ENCODE data around the gene HIPK4. TPM values are rescaled to one million over a fixed set of nuclear protein-coding genes. Genes with fewer than 3 reads are reported as not detected.

Gene HIPK4
- total RNA-seq, 1 experiment from 2014 or later: 0.74 TPM

DNA sequence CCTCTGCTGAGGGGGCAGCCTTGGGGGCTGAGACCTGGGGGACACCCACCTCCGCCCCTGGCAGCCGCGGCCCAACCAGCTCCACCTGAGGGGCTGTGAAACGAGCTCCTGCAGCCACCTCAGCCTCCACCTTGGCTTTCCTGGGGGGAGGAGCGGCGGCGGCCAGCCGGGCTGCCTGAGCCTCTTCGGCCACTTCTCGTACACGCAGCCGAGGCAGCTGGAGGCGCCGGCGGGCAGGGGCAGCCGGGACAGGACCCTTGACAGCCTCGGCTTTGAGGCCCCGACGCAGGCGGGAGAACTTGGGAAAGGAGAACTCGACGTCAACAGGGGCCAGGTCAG, 7.6 kb upstream of the HIPK4 start:
- ATAC-seq: no peak
- Histone ChIP-seq H3K4me1 (ENCODE audit: control insufficient read depth in 1 of 2, insufficient read depth in 2 of 2, low read length in 2 of 2) (peaks cover 9 to 28% of the 10 kb centered on the region in 2 experiments), H3K9me3 (ENCODE audit: control insufficient read depth in 1 of 2, insufficient read depth in 1 of 2, low read depth in 1 of 2, low read length in 2 of 2) (no peaks in the 10 kb centered on the region), H3K36me3 (ENCODE audit: control insufficient read depth in 1 of 2, insufficient read depth in 2 of 2, low read length in 2 of 2) (no peaks in the 10 kb centered on the region), H3K4me2 (ENCODE audit: low read length) (no peak overlapping the region), H2AFZ (ENCODE audit: low read depth, low read length, poor library complexity, severe bottlenecking) (no peak overlapping the region), H3K9me2 (ENCODE audit: insufficient read depth) (no peaks in the 10 kb centered on the region), H3K9ac (ENCODE audit: low read length) (no peak overlapping the region), H3K79me2 (ENCODE audit: insufficient read depth, low read length) (no peaks in the 10 kb centered on the region), H4K20me1 (ENCODE audit: insufficient read depth) (no peaks in the 10 kb centered on the region), H3K4me3 (replicated peaks in 1 of 2; ENCODE audit: low read depth in 1 of 2, low read length in 2 of 2) (no peak overlapping the region), H3K27ac (ENCODE audit: low read depth, low read length) (no peak overlapping the region), H3K27me3 (ENCODE audit: insufficient read depth, low read length) (no peaks in the 10 kb centered on the region)
- ChIA-PET POLR2A (no interaction called here), CTCF (no interaction called here), RAD21 (ENCODE audit: low non-redundant PET in 1 of 2, low total read pairs in 2 of 2, uncharacterized antibody in 2 of 2, unreplicated experiment in 2 of 2) (no interaction called here)
- BruUV-seq (replicated peaks): no TSS peak
- no peak for DNase-seq (ENCODE audit: low read depth, low spot score)
- intact Hi-C loops (cut with micrococcal nuclease): no loop called here
- TF ChIP-seq EGR1 (IDR thresholded peaks at IDR 0.05; ENCODE audit: low read depth) (no peak), MAX (IDR thresholded peaks at IDR 0.05) (no peak), TCF7L2 (IDR thresholded peaks at IDR 0.05; ENCODE audit: borderline replicate concordance, extremely low read depth, insufficient read depth, insufficient read length) (no peak), EZH2phosphoT487 (IDR thresholded peaks at IDR 0.05; ENCODE audit: borderline replicate concordance) (no peak), JUND (IDR thresholded peaks at IDR 0.05) (no peak), POLR2AphosphoS5 (IDR thresholded peaks at IDR 0.05; ENCODE audit: low read depth, low read length) (no peak), EZH2 (IDR thresholded peaks at IDR 0.05) (no peak), FOSL1 (IDR thresholded peaks at IDR 0.05; ENCODE audit: low read depth) (no peak), SRF (IDR thresholded peaks at IDR 0.05; ENCODE audit: low read depth) (no peak), ZFX (IDR thresholded peaks at IDR 0.05) (no peak), YY1 (IDR thresholded peaks at IDR 0.05; ENCODE audit: extremely low read depth, insufficient replicate concordance, low read depth, low read length) (no peak), RAD21 (IDR thresholded peaks at IDR 0.05; ENCODE audit: low read depth) (no peak), CBX3 (IDR thresholded peaks at IDR 0.05; ENCODE audit: low read depth) (no peak), CEBPB (IDR thresholded peaks at IDR 0.05; ENCODE audit: low read depth) (no peak), ELF1 (IDR thresholded peaks at IDR 0.05; ENCODE audit: borderline replicate concordance, low read depth) (no peak)
- TF ChIP-seq, protein P1, sequence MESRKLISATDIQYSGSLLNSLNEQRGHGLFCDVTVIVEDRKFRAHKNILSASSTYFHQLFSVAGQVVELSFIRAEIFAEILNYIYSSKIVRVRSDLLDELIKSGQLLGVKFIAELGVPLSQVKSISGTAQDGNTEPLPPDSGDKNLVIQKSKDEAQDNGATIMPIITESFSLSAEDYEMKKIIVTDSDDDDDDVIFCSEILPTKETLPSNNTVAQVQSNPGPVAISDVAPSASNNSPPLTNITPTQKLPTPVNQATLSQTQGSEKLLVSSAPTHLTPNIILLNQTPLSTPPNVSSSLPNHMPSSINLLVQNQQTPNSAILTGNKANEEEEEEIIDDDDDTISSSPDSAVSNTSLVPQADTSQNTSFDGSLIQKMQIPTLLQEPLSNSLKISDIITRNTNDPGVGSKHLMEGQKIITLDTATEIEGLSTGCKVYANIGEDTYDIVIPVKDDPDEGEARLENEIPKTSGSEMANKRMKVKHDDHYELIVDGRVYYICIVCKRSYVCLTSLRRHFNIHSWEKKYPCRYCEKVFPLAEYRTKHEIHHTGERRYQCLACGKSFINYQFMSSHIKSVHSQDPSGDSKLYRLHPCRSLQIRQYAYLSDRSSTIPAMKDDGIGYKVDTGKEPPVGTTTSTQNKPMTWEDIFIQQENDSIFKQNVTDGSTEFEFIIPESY (IDR thresholded peaks at IDR 0.05; ENCODE audit: extremely low read depth, insufficient replicate concordance, low read length): no peak
- TF ChIP-seq, protein P2, sequence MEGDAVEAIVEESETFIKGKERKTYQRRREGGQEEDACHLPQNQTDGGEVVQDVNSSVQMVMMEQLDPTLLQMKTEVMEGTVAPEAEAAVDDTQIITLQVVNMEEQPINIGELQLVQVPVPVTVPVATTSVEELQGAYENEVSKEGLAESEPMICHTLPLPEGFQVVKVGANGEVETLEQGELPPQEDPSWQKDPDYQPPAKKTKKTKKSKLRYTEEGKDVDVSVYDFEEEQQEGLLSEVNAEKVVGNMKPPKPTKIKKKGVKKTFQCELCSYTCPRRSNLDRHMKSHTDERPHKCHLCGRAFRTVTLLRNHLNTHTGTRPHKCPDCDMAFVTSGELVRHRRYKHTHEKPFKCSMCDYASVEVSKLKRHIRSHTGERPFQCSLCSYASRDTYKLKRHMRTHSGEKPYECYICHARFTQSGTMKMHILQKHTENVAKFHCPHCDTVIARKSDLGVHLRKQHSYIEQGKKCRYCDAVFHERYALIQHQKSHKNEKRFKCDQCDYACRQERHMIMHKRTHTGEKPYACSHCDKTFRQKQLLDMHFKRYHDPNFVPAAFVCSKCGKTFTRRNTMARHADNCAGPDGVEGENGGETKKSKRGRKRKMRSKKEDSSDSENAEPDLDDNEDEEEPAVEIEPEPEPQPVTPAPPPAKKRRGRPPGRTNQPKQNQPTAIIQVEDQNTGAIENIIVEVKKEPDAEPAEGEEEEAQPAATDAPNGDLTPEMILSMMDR (IDR thresholded peaks at IDR 0.05 in 2 of 3, conservative IDR thresholded peaks at IDR 0.05 in 1 of 3; ENCODE audit: borderline replicate concordance in 1 of 3, insufficient read depth in 1 of 3, low read depth in 2 of 3, low read length in 2 of 3): no peak
- TF ChIP-seq, protein P3, sequence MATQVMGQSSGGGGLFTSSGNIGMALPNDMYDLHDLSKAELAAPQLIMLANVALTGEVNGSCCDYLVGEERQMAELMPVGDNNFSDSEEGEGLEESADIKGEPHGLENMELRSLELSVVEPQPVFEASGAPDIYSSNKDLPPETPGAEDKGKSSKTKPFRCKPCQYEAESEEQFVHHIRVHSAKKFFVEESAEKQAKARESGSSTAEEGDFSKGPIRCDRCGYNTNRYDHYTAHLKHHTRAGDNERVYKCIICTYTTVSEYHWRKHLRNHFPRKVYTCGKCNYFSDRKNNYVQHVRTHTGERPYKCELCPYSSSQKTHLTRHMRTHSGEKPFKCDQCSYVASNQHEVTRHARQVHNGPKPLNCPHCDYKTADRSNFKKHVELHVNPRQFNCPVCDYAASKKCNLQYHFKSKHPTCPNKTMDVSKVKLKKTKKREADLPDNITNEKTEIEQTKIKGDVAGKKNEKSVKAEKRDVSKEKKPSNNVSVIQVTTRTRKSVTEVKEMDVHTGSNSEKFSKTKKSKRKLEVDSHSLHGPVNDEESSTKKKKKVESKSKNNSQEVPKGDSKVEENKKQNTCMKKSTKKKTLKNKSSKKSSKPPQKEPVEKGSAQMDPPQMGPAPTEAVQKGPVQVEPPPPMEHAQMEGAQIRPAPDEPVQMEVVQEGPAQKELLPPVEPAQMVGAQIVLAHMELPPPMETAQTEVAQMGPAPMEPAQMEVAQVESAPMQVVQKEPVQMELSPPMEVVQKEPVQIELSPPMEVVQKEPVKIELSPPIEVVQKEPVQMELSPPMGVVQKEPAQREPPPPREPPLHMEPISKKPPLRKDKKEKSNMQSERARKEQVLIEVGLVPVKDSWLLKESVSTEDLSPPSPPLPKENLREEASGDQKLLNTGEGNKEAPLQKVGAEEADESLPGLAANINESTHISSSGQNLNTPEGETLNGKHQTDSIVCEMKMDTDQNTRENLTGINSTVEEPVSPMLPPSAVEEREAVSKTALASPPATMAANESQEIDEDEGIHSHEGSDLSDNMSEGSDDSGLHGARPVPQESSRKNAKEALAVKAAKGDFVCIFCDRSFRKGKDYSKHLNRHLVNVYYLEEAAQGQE (IDR thresholded peaks at IDR 0.05; ENCODE audit: low read depth): no peak

All from HCT116 (cell line).